AML-193 (cell line): ENCODE data around the gene FAM234B.

Source experiments
- DNase-seq, 2 experiments: peaks; one replicate each; lab custom pipeline; 2025; lab: John Stamatoyannopoulos, UW

FAM234B gene

DNA sequence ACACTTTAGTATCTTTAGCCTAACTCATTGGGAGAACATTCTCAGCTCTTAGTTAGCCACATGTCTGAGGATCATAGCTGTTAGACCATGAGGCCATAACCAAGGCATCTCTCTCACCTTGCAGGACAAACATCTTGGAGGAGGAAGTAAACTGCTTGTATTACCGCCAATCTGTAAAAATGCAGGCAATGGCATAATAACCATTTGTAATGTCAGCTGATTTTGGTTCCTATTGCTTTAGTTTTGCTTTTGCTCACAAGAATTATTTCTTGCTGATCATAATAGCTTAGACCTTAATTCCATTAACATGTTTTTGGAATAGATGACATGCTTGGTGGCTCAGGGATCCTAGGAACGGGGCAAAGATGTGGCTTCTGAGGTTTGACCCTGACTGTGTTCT lies 75.6 kb downstream of the FAM234B start:
- DNase-seq = no peak

DNA sequence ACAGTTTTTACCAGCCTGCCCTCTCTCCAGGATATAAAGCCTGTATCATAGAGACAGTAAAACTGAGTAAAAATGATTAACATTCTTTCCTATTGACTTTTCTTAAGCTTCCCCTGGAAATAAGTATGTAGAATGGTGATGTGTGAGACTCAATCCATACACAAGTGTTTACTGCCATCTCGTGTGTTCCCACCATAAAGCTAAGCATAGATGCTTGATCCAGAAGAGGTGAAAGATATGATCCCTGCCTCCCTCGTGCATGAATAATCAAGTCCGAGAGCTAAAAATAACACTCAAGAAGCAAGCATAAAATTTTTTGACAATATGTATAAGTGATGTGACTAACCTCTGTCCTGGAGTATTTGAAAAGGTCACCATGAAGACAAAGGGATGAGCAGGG lies 76.2 kb downstream of the FAM234B start:
- DNase-seq = no peak

GRCh38 chr12:13121568-13121967 lies 77.4 kb downstream of the FAM234B start:
- no peak for DNase-seq

DNA sequence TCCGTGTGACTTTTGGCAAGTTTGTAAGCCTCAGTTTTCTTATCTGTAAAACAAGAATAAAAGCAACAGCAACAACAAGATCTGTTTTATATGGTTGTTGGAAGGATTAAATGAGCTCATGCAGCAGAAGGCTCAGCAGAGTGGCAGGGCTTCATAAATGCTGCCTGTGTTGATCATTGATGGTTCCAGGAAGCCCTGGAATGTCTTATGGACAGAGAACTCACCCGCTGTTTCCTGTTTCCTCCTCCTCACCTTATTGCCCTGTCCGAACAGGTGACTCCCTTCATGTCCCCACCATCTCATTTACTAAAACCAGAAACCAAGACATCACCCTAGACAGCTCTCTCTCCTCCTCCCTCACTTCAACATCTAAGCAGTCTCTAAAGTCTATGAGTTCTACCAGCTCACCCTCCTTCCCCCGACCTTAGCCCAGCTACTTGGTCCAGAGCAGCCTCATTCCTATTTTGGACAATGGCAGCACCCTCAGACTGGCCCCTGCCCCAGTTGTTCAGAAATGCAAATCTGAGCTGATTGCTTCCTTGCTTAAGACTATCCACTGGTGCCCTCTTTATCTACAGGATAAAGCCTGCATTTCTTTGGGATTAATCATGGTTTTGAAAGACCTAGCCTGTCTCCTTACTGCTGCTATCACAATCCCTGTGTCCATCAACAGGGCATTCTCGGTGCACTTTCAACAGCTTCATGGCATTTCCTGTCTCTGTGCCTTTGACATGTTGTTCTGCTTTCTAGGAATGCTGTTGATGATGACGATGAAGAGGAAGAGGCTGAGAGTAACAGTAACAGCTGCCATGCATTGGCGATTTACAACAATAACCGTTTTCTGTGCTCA lies 80.7 kb downstream of the FAM234B start:
- DNase-seq = no peak

GRCh38 chr12:13125996-13126395 lies 81.8 kb downstream of the FAM234B start:
- no peak for DNase-seq

GRCh38 chr12:13126494-13126893 lies 82.3 kb downstream of the FAM234B start:
- DNase-seq = no peak

DNA sequence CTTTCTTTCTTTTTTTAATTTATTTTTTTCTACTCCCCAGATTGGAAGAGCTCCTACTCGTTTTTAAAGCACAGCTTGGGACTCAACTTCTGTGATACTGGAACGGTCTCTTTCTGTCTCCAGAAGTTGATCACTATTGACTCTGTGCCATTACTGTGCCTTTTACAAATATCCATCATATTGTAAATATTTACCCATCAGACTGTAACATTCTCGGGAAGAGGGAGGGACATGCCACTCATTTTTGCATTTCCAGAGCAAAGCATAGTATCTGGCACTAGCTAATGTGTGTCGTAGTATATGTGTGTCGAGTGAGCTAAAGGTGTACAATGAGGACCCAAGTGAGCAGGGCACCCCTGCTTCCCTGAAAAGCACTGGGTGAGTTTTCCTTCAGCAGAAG lies 83.3 kb downstream of the FAM234B start:
- DNase-seq = no peak

- no peak for DNase-seq
Measured at GRCh38 chr12:13128291-13128965, 84.2 kb downstream of the FAM234B start.

DNA sequence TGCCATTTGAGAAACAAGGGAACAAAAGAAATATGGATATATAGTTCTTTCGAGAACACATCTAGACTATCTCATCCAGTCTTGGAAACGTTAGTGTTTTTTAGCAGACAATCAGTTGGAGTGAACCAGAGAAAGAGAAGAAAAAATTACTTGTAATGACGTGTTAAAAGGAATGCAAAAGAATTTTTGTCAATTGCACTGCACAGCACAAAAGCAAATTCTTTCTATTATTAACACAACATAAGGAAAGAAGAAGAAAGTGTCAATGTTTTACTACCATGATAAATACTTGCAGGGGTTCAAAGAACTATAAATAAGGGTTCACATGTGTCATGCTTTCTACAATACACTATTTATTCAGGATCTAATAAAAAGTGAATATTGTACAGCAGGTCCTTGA lies 86.8 kb downstream of the FAM234B start:
- no peak for DNase-seq
